Activated B cell treated with CpG ODN at 0.5 μM for 24 hours (primary cell): ENCODE measurements around the gene GALNTL6. TPM values are rescaled to one million over a fixed set of nuclear protein-coding genes. Genes with fewer than 3 reads are reported as not detected.

Experiments used
- ATAC-seq: fragments of 200-7000 bp; cut with Tn5 transposase; one replicate; pipeline ENCODE4 v1.10.0; 2021; ENCODE audit warnings: low read depth, mild to moderate bottlenecking, moderate library complexity
- CTCF ChIA-PET: fragments of 350-600 bp; sonication (Branson Sonifier 250); formaldehyde crosslinking; loops from one replicate; lab custom pipeline; 2021; ENCODE audit warnings: antibody characterized with exemption; lab: Charles Lee
- POLR2A ChIA-PET: fragments of 350-600 bp; sonication (Branson Sonifier 250); formaldehyde crosslinking; loops from one replicate; lab custom pipeline; 2021; ENCODE audit warnings: antibody characterized with exemption; lab: Charles Lee
- DNase-seq: peaks from one replicate; pipeline ENCODE4 v3.0.0; 2022
- H3K27ac Mint-ChIP-seq: one replicate; pipeline ENCODE4 v1.8.0; 2020; ENCODE audit warnings: mixed read lengths
- H3K27me3 Mint-ChIP-seq: one replicate; pipeline ENCODE4 v1.8.0; 2021; ENCODE audit warnings: mixed read lengths
- H3K36me3 Mint-ChIP-seq: one replicate; pipeline ENCODE4 v1.8.0; 2021; ENCODE audit warnings: low read depth, mixed read lengths
- H3K4me1 Mint-ChIP-seq: one replicate; pipeline ENCODE4 v1.8.0; 2021; ENCODE audit warnings: mixed read lengths
- H3K4me3 Mint-ChIP-seq: one replicate; pipeline ENCODE4 v1.8.0; 2020; ENCODE audit warnings: mild to moderate bottlenecking, mixed read lengths
- H3K9me3 Mint-ChIP-seq: one replicate; pipeline ENCODE4 v1.8.0; 2020; ENCODE audit warnings: mixed read lengths
- intact Hi-C: fragments of 100-400 bp; cut with micrococcal nuclease; formaldehyde crosslinking; loops from one replicate; pipeline ENCODE4 v1.15.1; 2024
- total RNA-seq: library from RNA; stranded (reverse); gene quantifications from 2 replicates; pipeline ENCODE4 v1.2.3, GENCODE V29; 2022
- TF ChIP-seq, protein P1 (sequence below): fragments of 200-600 bp; IDR thresholded peaks from one replicate; pipeline ENCODE4 v1.8.0; 2022; ENCODE audit warnings: antibody characterized with exemption, mild to moderate bottlenecking

Gene GALNTL6
- total RNA-seq, 1 donor from 2014 or later: 0.20 TPM

DNA sequence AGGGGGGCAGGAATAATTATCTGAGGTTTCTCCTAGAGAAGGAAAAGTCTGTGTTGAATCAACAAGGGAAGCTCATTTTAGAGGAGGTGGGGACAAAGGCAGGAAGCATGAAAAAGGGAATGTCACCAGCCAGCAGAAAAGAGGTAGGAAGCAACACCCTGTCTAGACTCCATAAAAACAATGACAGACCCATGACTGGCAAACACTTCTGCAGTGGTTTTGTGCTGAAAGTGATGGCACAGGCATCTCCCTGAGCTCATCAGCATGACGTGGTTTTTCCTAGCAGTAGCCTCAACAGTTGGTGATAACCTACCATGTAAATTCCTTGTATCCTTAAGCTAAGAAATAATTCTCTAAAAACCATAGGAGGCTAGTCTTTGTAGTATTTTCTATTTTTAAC, 1244.7 kb downstream of the GALNTL6 start:
- Mint-ChIP-seq H3K36me3 (no peaks in the 10 kb centered on the region), H3K4me1 (no peaks in the 10 kb centered on the region), H3K27ac (no peak overlapping the region), H3K4me3 (no peak overlapping the region), H3K9me3 (peaks cover 3% of the 10 kb centered on the region), H3K27me3 (peaks cover 2% of the 10 kb centered on the region)
- ATAC-seq (no peak), DNase-seq (no peak)
- CTCF ChIA-PET: no interaction called here
- TF ChIP-seq, protein P1, sequence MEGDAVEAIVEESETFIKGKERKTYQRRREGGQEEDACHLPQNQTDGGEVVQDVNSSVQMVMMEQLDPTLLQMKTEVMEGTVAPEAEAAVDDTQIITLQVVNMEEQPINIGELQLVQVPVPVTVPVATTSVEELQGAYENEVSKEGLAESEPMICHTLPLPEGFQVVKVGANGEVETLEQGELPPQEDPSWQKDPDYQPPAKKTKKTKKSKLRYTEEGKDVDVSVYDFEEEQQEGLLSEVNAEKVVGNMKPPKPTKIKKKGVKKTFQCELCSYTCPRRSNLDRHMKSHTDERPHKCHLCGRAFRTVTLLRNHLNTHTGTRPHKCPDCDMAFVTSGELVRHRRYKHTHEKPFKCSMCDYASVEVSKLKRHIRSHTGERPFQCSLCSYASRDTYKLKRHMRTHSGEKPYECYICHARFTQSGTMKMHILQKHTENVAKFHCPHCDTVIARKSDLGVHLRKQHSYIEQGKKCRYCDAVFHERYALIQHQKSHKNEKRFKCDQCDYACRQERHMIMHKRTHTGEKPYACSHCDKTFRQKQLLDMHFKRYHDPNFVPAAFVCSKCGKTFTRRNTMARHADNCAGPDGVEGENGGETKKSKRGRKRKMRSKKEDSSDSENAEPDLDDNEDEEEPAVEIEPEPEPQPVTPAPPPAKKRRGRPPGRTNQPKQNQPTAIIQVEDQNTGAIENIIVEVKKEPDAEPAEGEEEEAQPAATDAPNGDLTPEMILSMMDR: no peak
- intact Hi-C loops: no loop called here
- POLR2A ChIA-PET: no interaction called here

DNA sequence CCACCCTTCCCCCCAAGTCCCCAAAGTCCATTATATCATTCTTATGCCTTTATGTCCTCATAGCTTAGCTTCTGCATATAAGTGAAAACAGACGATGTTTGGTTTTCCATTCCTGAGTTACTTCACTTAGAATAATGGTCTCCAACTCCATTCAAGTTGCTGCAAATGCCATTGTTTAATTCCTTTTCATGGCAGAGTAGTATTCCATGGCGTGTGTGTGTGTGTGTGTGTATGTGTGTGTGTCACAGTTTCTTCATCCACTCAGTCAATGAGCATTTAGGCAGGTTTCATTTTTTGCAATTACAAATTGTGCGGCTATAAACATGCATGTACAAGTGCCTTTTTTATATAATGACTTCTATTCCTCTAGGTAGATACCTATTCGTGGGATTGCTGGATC, 1248.0 kb downstream of the GALNTL6 start:
- no peaks in the 10 kb centered on the region for H3K36me3 Mint-ChIP-seq
- peaks cover 2% of the 10 kb centered on the region for H3K27me3 Mint-ChIP-seq
- no peaks in the 10 kb centered on the region for H3K4me1 Mint-ChIP-seq
- H3K4me3 Mint-ChIP-seq: no peak overlapping the region
- POLR2A ChIA-PET: interaction anchor here (0.7 kb wide), 1 partner anchor 492 kb away, joined by 7 read pairs; no protein-coding TSS in a partner anchor
- peaks cover 22% of the 10 kb centered on the region for H3K9me3 Mint-ChIP-seq
- CTCF ChIA-PET: no interaction called here
- ATAC-seq (no peak), DNase-seq (no peak)
- TF ChIP-seq, protein P1: no peak
- H3K27ac Mint-ChIP-seq: no peak overlapping the region
- intact Hi-C loops: no loop called here

DNA sequence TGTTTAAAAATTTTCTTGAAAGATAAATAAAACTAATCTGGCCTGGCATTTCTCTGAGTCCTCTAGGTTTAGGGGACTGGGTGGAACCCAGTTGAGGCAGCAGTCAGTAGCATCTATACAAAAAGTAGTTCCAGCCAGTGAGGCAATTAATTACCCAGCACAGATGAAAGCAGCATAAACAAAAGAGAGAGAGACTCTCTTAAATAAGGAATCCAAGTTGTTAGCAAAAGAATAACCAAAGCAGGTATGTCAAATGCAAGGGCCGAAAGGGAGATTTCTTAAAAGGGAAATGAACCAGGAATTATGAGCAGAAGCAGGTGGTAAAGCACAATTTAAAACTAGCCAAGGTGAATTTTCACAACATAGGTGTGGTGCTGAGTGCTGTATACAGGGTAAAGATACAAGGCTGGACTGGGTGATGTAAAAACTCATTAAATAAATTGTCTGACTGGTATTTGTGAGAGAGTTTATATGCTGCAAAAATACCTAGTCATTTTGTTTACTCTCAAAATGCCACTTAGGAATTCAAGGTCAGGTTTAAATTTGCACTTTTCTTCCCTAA, 1260.8 kb downstream of the GALNTL6 start:
- ATAC-seq: no peak
- Mint-ChIP-seq H3K27ac (no peak overlapping the region), H3K36me3 (no peaks in the 10 kb centered on the region), H3K27me3 (no peaks in the 10 kb centered on the region), H3K4me3 (no peak overlapping the region), H3K9me3 (peaks cover 15% of the 10 kb centered on the region), H3K4me1 (no peaks in the 10 kb centered on the region)
- no peak for DNase-seq
- ChIA-PET CTCF (no interaction called here), POLR2A (no interaction called here)
- TF ChIP-seq, protein P1: no peak
- intact Hi-C loops: no loop called here

DNA sequence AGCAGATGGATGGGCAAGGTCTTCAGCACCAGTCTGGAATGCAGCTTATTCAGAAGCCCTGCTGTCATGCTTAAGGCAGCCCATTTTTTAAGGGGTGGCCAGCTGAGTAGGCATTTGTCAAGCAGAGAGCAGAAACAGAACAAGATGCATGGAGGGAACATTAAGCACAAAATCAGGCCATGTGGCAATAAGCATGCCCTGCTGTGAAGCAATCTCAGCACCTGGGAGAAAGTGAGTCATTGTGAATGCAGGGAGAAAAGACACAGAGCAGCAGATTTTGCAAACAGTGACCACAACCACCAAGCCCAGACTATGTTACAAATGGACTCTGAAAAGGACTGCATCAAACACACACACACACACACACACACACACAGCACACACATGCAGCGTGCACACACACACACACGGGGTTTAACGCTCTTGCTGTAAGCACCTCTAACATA, 1261.3 kb downstream of the GALNTL6 start:
- DNase-seq (no peak), ATAC-seq (no peak)
- no peak overlapping the region for H3K27ac Mint-ChIP-seq
- peaks cover 13% of the 10 kb centered on the region for H3K9me3 Mint-ChIP-seq
- H3K27me3 Mint-ChIP-seq: no peaks in the 10 kb centered on the region
- ChIA-PET CTCF (no interaction called here), POLR2A (no interaction called here)
- TF ChIP-seq, protein P1: no peak
- intact Hi-C loops: no loop called here
- H3K4me3 Mint-ChIP-seq: no peak overlapping the region
- no peaks in the 10 kb centered on the region for H3K4me1 Mint-ChIP-seq
- H3K36me3 Mint-ChIP-seq: no peaks in the 10 kb centered on the region

DNA sequence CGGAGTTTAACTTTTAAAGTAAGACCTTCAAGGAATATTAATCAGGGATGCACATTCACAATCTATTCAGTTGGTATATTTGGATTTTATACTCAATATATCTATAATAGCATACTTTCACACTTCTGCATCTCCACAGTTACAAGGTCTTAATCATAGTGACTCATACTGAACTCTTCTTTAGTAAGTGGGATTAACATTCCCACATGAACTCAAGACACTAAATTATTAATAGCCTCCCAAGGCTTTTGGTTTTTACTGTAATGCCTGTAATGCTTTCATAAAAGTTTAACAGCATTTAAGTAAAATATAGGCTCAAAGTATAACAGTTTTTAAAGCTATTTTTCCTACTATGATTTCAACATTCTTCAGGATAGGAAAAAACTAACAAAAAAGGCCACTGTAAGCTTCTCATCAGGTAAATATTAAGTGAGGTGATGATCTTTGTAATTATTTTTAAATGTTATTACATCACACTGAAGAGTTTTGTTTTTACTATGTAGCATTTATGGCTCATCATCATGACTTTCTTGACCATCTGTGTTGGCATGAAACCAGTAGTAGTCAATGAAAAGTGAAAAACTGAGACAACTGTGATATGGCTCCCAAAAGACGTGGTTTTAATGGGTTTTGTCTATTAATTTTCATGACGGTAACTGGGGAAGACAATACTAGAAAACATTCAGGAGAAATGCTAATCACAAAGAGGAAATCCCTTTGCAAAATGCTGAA, 1263.9 kb downstream of the GALNTL6 start:
- ATAC-seq (no peak), DNase-seq (no peak)
- ChIA-PET CTCF (no interaction called here), POLR2A (no interaction called here)
- TF ChIP-seq, protein P1: no peak
- Mint-ChIP-seq H3K4me1 (no peaks in the 10 kb centered on the region), H3K4me3 (no peak overlapping the region), H3K36me3 (no peaks in the 10 kb centered on the region), H3K9me3 (peaks cover 8% of the 10 kb centered on the region), H3K27me3 (no peaks in the 10 kb centered on the region), H3K27ac (no peak overlapping the region)
- intact Hi-C loops: no loop called here
